ENCODE results near the gene OR10H3. TPM values are rescaled to one million over a fixed set of nuclear protein-coding genes. Genes with fewer than 3 reads are reported as not detected.

OR10H3 gene
- total and polyA plus RNA-seq, 2 experiments from 2014 or later = not detected

DNA sequence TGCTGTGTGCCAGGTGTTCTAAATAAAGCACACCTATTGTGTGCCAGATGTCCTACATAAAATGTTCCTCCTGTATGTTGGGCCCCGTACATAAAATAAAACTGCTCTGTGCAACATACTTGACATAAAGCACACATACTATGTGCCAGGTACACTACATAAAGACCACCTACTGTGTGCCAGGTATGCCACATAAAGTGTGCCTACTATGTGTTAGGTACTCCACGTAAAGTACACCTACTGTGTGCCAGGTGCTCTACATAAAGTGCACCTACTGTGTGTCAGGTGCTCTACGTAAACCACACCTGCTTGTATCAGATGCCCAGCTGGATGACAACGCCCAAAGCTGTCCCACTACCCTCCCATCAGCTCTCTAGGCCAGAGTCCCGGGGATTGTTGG is 43.9 kb downstream of the OR10H3 start (continued):
- TF ChIP-seq, protein P1, sequence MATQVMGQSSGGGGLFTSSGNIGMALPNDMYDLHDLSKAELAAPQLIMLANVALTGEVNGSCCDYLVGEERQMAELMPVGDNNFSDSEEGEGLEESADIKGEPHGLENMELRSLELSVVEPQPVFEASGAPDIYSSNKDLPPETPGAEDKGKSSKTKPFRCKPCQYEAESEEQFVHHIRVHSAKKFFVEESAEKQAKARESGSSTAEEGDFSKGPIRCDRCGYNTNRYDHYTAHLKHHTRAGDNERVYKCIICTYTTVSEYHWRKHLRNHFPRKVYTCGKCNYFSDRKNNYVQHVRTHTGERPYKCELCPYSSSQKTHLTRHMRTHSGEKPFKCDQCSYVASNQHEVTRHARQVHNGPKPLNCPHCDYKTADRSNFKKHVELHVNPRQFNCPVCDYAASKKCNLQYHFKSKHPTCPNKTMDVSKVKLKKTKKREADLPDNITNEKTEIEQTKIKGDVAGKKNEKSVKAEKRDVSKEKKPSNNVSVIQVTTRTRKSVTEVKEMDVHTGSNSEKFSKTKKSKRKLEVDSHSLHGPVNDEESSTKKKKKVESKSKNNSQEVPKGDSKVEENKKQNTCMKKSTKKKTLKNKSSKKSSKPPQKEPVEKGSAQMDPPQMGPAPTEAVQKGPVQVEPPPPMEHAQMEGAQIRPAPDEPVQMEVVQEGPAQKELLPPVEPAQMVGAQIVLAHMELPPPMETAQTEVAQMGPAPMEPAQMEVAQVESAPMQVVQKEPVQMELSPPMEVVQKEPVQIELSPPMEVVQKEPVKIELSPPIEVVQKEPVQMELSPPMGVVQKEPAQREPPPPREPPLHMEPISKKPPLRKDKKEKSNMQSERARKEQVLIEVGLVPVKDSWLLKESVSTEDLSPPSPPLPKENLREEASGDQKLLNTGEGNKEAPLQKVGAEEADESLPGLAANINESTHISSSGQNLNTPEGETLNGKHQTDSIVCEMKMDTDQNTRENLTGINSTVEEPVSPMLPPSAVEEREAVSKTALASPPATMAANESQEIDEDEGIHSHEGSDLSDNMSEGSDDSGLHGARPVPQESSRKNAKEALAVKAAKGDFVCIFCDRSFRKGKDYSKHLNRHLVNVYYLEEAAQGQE (IDR thresholded peaks at IDR 0.05; ENCODE audit: unreplicated experiment) = no peak
- TF ChIP-seq, protein P2, sequence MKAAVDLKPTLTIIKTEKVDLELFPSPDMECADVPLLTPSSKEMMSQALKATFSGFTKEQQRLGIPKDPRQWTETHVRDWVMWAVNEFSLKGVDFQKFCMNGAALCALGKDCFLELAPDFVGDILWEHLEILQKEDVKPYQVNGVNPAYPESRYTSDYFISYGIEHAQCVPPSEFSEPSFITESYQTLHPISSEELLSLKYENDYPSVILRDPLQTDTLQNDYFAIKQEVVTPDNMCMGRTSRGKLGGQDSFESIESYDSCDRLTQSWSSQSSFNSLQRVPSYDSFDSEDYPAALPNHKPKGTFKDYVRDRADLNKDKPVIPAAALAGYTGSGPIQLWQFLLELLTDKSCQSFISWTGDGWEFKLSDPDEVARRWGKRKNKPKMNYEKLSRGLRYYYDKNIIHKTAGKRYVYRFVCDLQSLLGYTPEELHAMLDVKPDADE (IDR thresholded peaks at IDR 0.05) = no peak
- TF ChIP-seq ZNF331 (CRISPR knock-in tag; IDR thresholded peaks at IDR 0.05; ENCODE audit: low read depth) = no peak
- no peak for TF ChIP-seq ZNF114 (CRISPR knock-in tag; IDR thresholded peaks at IDR 0.05)
- TF ChIP-seq CREB1 (CRISPR knock-in tag; IDR thresholded peaks at IDR 0.05; ENCODE audit: low read depth) = no peak

DNA sequence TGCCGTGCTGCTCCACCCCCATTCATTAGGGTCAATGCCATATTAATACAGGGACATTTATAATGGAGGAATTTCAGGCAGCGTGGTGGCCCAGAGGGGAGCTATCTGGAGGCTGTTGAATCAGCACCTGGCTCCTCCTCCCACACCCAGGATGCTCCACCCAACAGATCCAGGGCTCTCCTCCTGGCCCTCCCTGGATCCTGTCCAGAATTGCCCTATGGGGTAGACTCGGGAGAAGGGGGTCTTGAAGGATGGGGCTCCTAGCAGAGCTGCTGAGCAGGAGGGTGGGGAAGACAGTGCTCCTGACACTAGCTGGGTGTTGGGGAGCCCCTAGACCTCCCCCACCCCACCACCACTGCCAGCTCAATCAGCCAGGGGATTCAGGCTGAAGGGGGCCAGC is 44.4 kb downstream of the OR10H3 start:
- Histone ChIP-seq H4K20me1 (replicated peaks; ENCODE audit: insufficient read depth) (no peaks in the 10 kb centered on the region), H3K4me1 (ENCODE audit: insufficient read depth) (no peaks in the 10 kb centered on the region), H3F3A (replicated peaks; ENCODE audit: low read depth) (no peaks in the 10 kb centered on the region), H3K36me3 (ENCODE audit: insufficient read depth) (no peaks in the 10 kb centered on the region), H3K9me2 (ENCODE audit: insufficient read depth) (no peaks in the 10 kb centered on the region), H3K4me3 (no peak overlapping the region), H3K27ac (ENCODE audit: low read depth) (no peak overlapping the region), H3K4me2 (no peak overlapping the region), H3K79me2 (replicated peaks; ENCODE audit: insufficient read depth) (no peaks in the 10 kb centered on the region), H2AFZ (no peak overlapping the region), H3K27me3 (ENCODE audit: insufficient read depth) (no peaks in the 10 kb centered on the region)
- no peak overlapping the region for H3K27ac Mint-ChIP-seq
- H3K4me3 Mint-ChIP-seq = no peak overlapping the region
- H3K9me3 Mint-ChIP-seq = peaks cover 87% of the 10 kb centered on the region
- DNase-seq (ENCODE audit: low spot score) (no peak), ATAC-seq (no peak)
- peaks cover 37% of the 10 kb centered on the region for H3K36me3 Mint-ChIP-seq (ENCODE audit: low read depth)
- H3K4me1 Mint-ChIP-seq = no peaks in the 10 kb centered on the region
- H3K27me3 Mint-ChIP-seq (ENCODE audit: insufficient read depth, low read depth, poor library complexity) = peaks cover 3% of the 10 kb centered on the region
- TF ChIP-seq, protein P3, sequence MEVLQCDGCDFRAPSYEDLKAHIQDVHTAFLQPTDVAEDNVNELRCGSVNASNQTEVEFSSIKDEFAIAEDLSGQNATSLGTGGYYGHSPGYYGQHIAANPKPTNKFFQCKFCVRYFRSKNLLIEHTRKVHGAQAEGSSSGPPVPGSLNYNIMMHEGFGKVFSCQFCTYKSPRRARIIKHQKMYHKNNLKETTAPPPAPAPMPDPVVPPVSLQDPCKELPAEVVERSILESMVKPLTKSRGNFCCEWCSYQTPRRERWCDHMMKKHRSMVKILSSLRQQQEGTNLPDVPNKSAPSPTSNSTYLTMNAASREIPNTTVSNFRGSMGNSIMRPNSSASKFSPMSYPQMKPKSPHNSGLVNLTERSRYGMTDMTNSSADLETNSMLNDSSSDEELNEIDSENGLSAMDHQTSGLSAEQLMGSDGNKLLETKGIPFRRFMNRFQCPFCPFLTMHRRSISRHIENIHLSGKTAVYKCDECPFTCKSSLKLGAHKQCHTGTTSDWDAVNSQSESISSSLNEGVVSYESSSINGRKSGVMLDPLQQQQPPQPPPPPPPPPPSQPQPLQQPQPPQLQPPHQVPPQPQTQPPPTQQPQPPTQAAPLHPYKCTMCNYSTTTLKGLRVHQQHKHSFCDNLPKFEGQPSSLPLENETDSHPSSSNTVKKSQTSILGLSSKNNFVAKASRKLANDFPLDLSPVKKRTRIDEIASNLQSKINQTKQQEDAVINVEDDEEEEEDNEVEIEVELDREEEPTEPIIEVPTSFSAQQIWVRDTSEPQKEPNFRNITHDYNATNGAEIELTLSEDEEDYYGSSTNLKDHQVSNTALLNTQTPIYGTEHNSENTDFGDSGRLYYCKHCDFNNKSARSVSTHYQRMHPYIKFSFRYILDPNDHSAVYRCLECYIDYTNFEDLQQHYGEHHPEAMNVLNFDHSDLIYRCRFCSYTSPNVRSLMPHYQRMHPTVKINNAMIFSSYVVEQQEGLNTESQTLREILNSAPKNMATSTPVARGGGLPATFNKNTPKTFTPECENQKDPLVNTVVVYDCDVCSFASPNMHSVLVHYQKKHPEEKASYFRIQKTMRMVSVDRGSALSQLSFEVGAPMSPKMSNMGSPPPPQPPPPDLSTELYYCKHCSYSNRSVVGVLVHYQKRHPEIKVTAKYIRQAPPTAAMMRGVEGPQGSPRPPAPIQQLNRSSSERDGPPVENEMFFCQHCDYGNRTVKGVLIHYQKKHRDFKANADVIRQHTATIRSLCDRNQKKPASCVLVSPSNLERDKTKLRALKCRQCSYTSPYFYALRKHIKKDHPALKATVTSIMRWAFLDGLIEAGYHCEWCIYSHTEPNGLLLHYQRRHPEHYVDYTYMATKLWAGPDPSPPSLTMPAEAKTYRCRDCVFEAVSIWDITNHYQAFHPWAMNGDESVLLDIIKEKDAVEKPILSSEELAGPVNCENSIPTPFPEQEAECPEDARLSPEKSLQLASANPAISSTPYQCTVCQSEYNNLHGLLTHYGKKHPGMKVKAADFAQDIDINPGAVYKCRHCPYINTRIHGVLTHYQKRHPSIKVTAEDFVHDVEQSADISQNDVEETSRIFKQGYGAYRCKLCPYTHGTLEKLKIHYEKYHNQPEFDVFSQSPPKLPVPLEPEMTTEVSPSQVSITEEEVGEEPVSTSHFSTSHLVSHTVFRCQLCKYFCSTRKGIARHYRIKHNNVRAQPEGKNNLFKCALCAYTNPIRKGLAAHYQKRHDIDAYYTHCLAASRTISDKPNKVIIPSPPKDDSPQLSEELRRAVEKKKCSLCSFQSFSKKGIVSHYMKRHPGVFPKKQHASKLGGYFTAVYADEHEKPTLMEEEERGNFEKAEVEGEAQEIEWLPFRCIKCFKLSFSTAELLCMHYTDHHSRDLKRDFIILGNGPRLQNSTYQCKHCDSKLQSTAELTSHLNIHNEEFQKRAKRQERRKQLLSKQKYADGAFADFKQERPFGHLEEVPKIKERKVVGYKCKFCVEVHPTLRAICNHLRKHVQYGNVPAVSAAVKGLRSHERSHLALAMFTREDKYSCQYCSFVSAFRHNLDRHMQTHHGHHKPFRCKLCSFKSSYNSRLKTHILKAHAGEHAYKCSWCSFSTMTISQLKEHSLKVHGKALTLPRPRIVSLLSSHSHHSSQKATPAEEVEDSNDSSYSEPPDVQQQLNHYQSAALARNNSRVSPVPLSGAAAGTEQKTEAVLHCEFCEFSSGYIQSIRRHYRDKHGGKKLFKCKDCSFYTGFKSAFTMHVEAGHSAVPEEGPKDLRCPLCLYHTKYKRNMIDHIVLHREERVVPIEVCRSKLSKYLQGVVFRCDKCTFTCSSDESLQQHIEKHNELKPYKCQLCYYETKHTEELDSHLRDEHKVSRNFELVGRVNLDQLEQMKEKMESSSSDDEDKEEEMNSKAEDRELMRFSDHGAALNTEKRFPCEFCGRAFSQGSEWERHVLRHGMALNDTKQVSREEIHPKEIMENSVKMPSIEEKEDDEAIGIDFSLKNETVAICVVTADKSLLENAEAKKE (CRISPR knock-in tag; IDR thresholded peaks at IDR 0.05) = no peak
- no peak for TF ChIP-seq NANOG (IDR thresholded peaks at IDR 0.05; ENCODE audit: borderline replicate concordance)
- no peak for TF ChIP-seq JUNB (IDR thresholded peaks at IDR 0.05; ENCODE audit: unreplicated experiment)
- TF ChIP-seq, protein P1 (IDR thresholded peaks at IDR 0.05; ENCODE audit: unreplicated experiment) = no peak
- TF ChIP-seq ZNF331 (CRISPR knock-in tag; IDR thresholded peaks at IDR 0.05; ENCODE audit: low read depth) = no peak
- no peak for TF ChIP-seq CREB1 (CRISPR knock-in tag; IDR thresholded peaks at IDR 0.05; ENCODE audit: low read depth)
- TF ChIP-seq EZH2 (IDR thresholded peaks at IDR 0.05; ENCODE audit: low read depth, unreplicated experiment) = no peak
- TF ChIP-seq POLR2AphosphoS5 (IDR thresholded peaks at IDR 0.05; ENCODE audit: low read depth) = no peak

All from GM23338 (cell line).